Calu3 (cell line): ENCODE measurements around the gene ERP44. TPM values are rescaled to one million over a fixed set of nuclear protein-coding genes. Genes with fewer than 3 reads are reported as not detected.

Source experiments
- BruUV-seq: library from RNA; stranded (reverse); fragments of 400-500 nt; replicated peaks from 2 replicates; lab custom pipeline; 2021; lab: Mats Ljungman, UMichigan
- CTCF ChIA-PET: fragments of 300-600 bp; sonication (Branson Sonifier 250); formaldehyde crosslinking; loops from one replicate; lab custom pipeline; 2022; ENCODE audit warnings: antibody characterized with exemption; lab: Charles Lee
- DNase-seq: peaks from one replicate; pipeline ENCODE4 v3.0.0; 2022
- H3K27ac Mint-ChIP-seq: one replicate; pipeline ENCODE4 v1.8.0; 2022; ENCODE audit warnings: mixed read lengths; ENCODE audit not compliant: unreplicated experiment
- H3K27me3 Mint-ChIP-seq: one replicate; pipeline ENCODE4 v1.8.0; 2022; ENCODE audit warnings: mixed read lengths; ENCODE audit not compliant: unreplicated experiment
- H3K36me3 Mint-ChIP-seq: one replicate; pipeline ENCODE4 v1.8.0; 2022; ENCODE audit warnings: mild to moderate bottlenecking, moderate library complexity, mixed read lengths; ENCODE audit not compliant: insufficient read depth, unreplicated experiment
- H3K4me1 Mint-ChIP-seq: one replicate; pipeline ENCODE4 v1.8.0; 2022; ENCODE audit warnings: mild to moderate bottlenecking, low read depth, mixed read lengths; ENCODE audit not compliant: unreplicated experiment
- H3K4me3 Mint-ChIP-seq: one replicate; pipeline ENCODE4 v1.8.0; 2022; ENCODE audit warnings: mild to moderate bottlenecking, low read depth, moderate library complexity, mixed read lengths; ENCODE audit not compliant: unreplicated experiment
- H3K9me3 Mint-ChIP-seq: one replicate; pipeline ENCODE4 v1.8.0; 2022; ENCODE audit warnings: low read depth, mixed read lengths; ENCODE audit not compliant: unreplicated experiment
- CTCF ChIP-seq: fragments of 200-600 bp; IDR thresholded peaks from one replicate; pipeline ENCODE4 v1.8.0; 2022; ENCODE audit warnings: antibody characterized with exemption; ENCODE audit not compliant: unreplicated experiment
- intact Hi-C: fragments of 100-400 bp; cut with micrococcal nuclease; formaldehyde crosslinking; loops from one replicate; pipeline ENCODE4 v1.10.0; 2022; ENCODE audit not compliant: unreplicated experiment
- total RNA-seq: library from RNA; stranded (reverse); gene quantifications from 2 replicates; pipeline ENCODE4 v1.2.3, GENCODE V29; 2022

ERP44 gene
- total RNA-seq, 1 experiment from 2014 or later, result 12.3 TPM

GRCh38 chr9:100049551-100049950 lies 49.2 kb downstream of the ERP44 start:
- no peaks in the 10 kb centered on the region for H3K27me3 Mint-ChIP-seq
- BruUV-seq, result no TSS peak
- no peaks in the 10 kb centered on the region for H3K4me1 Mint-ChIP-seq
- H3K9me3 Mint-ChIP-seq, result no peaks in the 10 kb centered on the region
- H3K4me3 Mint-ChIP-seq, result no peak overlapping the region
- TF ChIP-seq CTCF, result no peak
- H3K27ac Mint-ChIP-seq, result no peak overlapping the region
- intact Hi-C loops, result no loop called here
- H3K36me3 Mint-ChIP-seq, result no peaks in the 10 kb centered on the region
- DNase-seq, result no peak
- CTCF ChIA-PET, result no interaction called here

- H3K4me3 Mint-ChIP-seq, result no peak overlapping the region
- intact Hi-C loops, result no loop called here
- no peaks in the 10 kb centered on the region for H3K27me3 Mint-ChIP-seq
- H3K27ac Mint-ChIP-seq, result no peak overlapping the region
- CTCF ChIA-PET, result no interaction called here
- no peaks in the 10 kb centered on the region for H3K4me1 Mint-ChIP-seq
- DNase-seq, result no peak
- TF ChIP-seq CTCF, result no peak
- peaks cover 8% of the 10 kb centered on the region for H3K9me3 Mint-ChIP-seq
- no TSS peak for BruUV-seq
- no peaks in the 10 kb centered on the region for H3K36me3 Mint-ChIP-seq
Observed at GRCh38 chr9:100038472-100038871, 60.3 kb downstream of the ERP44 start.

GRCh38 chr9:100033877-100034551 lies 64.8 kb downstream of the ERP44 start:
- Mint-ChIP-seq H3K36me3 (no peaks in the 10 kb centered on the region), H3K27ac (no peak overlapping the region), H3K4me1 (no peaks in the 10 kb centered on the region), H3K4me3 (no peak overlapping the region), H3K27me3 (no peaks in the 10 kb centered on the region), H3K9me3 (peaks cover 3% of the 10 kb centered on the region)
- no peak for DNase-seq
- CTCF ChIA-PET, result no interaction called here
- TF ChIP-seq CTCF, result no peak
- intact Hi-C loops, result no loop called here
- no TSS peak for BruUV-seq

- CTCF ChIA-PET, result no interaction called here
- no peaks in the 10 kb centered on the region for H3K4me1 Mint-ChIP-seq
- no TSS peak for BruUV-seq
- H3K36me3 Mint-ChIP-seq, result no peaks in the 10 kb centered on the region
- TF ChIP-seq CTCF, result no peak
- intact Hi-C loops, result no loop called here
- no peaks in the 10 kb centered on the region for H3K27me3 Mint-ChIP-seq
- no peak for DNase-seq
- no peak overlapping the region for H3K4me3 Mint-ChIP-seq
- no peaks in the 10 kb centered on the region for H3K9me3 Mint-ChIP-seq
- no peak overlapping the region for H3K27ac Mint-ChIP-seq
Observed at GRCh38 chr9:100030548-100030947, 68.3 kb downstream of the ERP44 start.
